GM12874 (cell line): ENCODE measurements around the gene BRAT1.

Source experiments
- TF ChIP-seq, protein P1 (sequence below): IDR thresholded peaks from 2 replicates; pipeline ENCODE4 v1.5.1; 2011; ENCODE audit warnings: low read depth, mild to moderate bottlenecking, control low read depth, low read length, moderate library complexity; ENCODE audit not compliant: insufficient read depth

The BRAT1 gene

DNA sequence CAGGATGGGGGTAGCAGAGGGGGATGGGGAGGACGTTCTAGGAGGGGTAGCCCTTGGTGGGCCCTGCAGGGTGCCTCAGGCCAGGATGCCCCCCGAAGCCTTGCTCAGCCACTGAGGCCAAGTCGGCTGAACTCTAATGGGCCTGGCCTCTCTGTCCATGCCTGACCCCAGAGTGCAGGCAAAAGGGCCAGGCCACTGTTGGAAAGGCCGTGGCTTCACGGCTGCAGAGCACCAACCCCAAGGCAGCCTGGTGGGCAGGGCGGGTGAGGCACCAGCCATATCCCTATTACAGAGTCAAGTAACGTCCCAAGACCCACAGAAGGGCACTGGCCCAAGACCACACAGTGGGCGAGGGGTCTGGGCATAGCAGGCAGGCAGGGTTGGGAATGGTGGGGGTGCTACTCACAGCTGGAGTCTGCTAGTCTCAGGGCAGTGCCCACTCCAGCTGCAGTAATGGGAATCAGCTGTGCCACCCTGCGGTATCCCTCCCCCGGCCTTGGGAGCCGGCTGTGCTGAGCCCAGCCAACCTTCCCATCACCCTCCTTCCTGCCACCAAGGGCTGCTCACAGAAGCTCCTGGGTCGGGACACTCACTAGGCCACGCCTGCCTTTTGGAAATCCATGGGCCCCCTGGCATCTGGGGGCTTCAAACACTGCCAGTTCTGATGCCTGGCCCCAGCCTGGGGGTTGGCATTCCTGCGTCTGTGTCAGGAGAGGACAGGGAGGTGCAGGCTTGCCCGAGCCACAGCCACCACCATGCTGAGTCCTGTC lies 39.7 kb downstream of the BRAT1 start:
- TF ChIP-seq, protein P1, sequence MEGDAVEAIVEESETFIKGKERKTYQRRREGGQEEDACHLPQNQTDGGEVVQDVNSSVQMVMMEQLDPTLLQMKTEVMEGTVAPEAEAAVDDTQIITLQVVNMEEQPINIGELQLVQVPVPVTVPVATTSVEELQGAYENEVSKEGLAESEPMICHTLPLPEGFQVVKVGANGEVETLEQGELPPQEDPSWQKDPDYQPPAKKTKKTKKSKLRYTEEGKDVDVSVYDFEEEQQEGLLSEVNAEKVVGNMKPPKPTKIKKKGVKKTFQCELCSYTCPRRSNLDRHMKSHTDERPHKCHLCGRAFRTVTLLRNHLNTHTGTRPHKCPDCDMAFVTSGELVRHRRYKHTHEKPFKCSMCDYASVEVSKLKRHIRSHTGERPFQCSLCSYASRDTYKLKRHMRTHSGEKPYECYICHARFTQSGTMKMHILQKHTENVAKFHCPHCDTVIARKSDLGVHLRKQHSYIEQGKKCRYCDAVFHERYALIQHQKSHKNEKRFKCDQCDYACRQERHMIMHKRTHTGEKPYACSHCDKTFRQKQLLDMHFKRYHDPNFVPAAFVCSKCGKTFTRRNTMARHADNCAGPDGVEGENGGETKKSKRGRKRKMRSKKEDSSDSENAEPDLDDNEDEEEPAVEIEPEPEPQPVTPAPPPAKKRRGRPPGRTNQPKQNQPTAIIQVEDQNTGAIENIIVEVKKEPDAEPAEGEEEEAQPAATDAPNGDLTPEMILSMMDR = no peak

DNA sequence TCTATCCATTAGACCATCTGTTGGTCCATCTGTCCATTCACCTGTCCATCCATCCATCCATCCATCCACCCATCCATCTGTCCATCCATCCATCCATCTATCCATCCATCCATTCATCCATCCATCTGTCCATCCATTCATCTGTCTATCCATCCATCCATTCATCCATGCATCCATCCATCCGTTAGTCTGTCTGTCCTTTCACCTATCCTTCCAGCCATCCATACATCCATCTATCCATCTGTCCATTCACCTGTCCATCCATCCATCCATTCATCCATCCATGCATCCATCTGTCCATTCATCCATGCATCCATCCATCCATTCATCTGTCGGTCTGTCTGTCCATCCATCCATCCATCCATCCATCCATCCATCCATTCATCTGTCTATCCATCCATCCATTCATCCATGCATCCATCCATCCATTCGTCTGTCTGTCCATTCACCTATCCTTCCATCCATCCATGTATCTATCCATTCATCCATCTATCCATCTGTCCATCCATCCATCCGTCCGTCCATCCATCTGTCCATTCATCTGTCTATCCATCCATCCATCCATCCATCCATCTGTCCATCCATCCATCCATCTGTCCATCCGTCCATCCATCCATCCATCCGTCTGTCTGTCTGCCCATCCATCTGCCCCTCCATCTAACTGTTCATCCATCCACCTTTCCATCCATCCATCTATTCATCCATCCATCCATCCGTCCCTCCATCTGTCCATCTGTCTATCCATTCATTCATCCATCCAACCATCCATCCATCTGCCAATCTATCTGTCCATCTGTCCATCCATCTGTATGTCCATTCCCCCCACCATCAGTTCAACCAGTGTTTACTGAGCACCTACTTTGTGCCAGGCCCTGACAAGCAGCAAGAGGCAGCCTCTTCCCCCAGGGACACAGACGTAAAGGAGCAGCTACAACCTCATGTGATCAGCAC lies 40.6 kb downstream of the BRAT1 start:
- TF ChIP-seq, protein P1 = no peak

DNA sequence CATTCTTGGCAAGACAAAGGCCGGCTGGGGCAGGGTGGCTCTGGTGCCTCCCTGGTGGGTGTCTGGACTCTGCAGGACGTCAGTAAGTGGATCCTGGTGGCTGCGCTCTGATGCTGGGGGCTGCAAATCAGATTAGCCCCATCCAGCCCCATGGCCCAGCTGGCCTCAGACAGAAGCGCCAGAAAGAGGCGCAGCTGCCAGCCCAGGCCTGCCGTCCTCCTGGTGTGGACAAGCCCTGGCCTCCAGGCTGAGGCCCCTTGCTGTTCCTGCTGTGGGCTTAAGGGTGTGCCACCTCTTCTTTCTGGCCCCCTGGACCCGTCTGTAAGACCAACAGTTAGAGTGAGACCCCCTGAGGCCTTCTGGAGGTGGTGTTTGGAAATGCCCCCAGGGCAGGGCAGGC lies 41.6 kb downstream of the BRAT1 start:
- TF ChIP-seq, protein P1 = no peak

DNA sequence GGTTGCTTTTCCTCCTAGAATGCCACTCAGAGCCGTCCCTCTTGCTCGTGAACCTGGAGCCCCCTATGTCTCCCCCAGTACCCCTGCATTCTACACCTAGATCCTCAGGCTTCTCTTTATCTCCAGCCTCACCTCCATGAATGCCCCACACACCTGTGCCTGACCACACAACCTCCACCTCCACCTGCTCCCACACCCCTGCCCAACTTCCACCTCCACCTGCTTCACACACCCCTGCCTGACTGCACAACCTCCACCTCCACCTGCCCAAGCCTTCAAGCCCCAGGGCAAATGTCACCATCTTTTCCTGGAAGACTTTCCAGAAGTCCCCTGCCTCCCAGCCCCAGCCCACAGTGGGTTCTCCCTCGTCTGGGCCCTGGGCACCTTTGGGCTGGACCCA lies 42.6 kb downstream of the BRAT1 start:
- TF ChIP-seq, protein P1 = no peak

GRCh38 chr7:2512179-2512661 lies 43.1 kb downstream of the BRAT1 start:
- TF ChIP-seq, protein P1 = no peak

- TF ChIP-seq, protein P1 = no peak
Measured at GRCh38 chr7:2511769-2512168, 43.6 kb downstream of the BRAT1 start.
